GM04504 (cell line): Measurements from ENCODE around the gene NPL.

Experiments
- DNase-seq: peaks from one replicate; pipeline ENCODE4 v3.0.0-alpha.2; 2012; ENCODE audit warnings: low read depth

The NPL gene, protein sequence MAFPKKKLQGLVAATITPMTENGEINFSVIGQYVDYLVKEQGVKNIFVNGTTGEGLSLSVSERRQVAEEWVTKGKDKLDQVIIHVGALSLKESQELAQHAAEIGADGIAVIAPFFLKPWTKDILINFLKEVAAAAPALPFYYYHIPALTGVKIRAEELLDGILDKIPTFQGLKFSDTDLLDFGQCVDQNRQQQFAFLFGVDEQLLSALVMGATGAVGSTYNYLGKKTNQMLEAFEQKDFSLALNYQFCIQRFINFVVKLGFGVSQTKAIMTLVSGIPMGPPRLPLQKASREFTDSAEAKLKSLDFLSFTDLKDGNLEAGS

DNA sequence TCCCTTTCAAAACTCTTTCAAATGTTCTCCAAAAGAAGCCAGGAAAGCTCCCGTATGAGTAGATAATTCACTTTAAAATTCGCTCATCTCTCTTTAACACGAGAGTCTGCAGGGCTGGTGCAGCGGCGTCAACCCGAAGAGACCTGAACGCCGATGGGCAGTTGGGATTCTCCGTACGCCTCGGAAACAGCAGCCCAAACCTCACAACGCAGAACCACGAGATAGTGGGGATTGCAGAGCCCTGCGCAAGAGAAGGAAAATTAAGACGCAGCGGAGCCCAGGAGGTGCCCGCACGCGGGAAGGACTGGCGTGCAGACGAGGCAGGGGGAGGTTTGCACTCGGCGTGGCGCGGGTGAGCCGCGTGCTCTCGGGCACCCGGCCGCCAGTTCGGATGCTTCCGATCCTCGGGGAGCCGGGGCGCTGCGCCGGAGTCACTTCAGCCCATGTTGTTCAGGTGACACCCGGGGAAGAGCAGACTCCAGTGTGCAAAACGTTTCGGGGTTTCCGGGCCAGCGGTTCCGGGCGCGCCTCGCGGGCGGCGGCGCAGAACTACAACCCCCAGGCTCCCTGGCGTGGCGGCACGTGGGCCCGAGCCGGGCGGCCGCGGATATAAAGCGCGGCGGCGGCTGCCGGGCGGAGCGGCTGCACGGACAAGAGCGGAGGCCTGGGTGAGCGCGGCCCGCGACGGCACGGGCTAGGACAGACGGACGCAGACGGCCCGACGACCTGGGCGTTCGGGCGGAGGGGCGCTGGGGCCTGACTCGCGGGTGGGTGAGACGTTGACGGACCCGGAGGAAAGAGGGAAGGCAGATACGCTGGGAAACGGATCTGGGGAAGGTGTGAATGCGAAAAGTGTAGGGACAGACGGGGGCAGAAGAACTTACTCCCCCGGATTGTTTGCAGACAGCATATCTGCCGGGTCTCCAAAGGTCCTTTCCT lies at the start of gene NPL:
Gene NPL (plus strand): TSS at position 636 of the 939 bp plus-strand sequence. CDS start 4,599 bp downstream, outside the sequence.
- DNase-seq, result peak; percentile 30

- no peak for DNase-seq
Measured at GRCh38 chr1:182740120-182740519, 49.5 kb upstream of the NPL start.

DNA sequence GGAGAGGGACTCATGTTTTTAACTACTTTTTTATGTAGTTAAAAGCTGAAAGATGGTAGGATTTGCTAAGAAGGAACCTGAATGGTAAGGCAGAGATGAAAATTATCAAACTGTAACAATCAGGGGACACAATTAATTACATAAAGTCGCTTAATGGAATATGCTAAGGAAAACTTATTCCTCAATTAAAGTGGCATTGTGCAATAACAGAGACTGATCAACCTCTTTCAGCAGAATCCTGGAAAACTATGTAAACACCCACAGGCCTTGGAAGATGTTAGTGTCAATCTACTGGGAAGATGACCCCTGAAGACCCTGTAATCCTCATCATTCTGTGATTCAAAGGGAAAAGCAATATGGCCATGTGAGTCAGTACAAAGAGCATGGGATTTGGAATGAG lies 46.8 kb upstream of the NPL start:
- DNase-seq, result no peak

DNA sequence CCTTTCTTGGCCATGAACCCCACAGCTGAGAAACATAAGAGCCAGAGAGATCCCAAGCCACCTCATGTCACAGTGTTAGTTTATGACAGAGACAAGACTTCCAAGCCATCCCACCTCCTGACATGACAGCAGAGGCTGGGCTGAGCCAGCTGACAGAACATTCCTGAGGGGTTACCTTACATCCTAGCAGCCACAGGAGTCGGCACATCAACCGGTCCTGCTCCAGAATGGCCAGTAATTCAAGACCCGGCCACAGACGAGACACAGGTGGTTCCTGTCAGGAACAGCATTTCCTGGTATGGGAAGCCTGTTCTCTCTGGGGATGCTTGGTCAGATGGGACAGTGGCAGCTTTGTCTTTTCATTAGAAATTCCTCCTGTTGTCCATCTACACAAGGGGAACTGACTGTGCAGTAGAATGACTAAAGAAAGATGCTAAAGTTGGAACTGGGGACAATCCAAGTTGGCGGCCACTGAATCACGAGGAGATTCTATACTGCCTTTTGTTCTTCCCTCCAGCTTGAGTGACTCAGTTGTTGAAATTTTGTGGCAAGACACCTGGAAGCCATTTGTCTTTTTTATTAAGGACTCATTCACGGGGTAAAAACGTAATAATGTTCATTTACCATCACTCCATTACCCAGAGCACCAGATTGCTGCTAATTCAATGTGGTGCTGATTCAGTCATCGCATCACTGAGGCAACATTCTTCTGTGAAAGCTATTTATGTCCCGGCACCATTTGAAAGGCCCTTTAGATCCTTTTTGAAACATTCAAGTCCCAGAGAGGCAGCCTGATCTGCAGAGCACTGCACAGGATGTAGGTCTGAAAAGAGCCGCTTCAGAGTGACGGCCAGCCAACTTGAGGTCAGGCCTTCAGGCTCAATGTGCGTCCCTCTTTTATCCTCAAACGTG lies 37.2 kb upstream of the NPL start:
- peak; percentile 18 for DNase-seq

GRCh38 chr1:182754087-182754486 lies 35.5 kb upstream of the NPL start:
- no peak for DNase-seq

- no peak for DNase-seq
Measured at GRCh38 chr1:182754543-182755314, 34.8 kb upstream of the NPL start.

- DNase-seq, result no peak
Measured at GRCh38 chr1:182755632-182756031, 33.9 kb upstream of the NPL start.

DNA sequence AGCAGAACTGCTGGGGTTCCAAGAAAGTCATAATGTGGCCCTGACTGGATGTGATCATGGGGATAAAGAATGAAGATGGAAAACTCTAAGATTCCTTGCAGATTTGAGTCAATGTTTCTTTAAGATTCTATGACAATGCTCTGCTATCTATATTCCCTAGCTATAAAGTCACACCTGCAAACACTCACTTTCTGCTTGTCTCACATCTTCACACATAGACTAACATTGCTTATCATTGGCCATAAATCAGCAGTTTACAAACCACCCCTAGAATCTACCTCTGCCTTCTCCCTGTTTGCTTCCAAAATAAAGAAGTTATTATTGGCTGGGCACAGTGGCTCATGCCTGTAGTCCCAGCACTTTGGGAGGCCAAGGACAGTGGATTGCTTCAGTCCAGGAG lies 33.1 kb upstream of the NPL start:
- DNase-seq, result no peak

DNA sequence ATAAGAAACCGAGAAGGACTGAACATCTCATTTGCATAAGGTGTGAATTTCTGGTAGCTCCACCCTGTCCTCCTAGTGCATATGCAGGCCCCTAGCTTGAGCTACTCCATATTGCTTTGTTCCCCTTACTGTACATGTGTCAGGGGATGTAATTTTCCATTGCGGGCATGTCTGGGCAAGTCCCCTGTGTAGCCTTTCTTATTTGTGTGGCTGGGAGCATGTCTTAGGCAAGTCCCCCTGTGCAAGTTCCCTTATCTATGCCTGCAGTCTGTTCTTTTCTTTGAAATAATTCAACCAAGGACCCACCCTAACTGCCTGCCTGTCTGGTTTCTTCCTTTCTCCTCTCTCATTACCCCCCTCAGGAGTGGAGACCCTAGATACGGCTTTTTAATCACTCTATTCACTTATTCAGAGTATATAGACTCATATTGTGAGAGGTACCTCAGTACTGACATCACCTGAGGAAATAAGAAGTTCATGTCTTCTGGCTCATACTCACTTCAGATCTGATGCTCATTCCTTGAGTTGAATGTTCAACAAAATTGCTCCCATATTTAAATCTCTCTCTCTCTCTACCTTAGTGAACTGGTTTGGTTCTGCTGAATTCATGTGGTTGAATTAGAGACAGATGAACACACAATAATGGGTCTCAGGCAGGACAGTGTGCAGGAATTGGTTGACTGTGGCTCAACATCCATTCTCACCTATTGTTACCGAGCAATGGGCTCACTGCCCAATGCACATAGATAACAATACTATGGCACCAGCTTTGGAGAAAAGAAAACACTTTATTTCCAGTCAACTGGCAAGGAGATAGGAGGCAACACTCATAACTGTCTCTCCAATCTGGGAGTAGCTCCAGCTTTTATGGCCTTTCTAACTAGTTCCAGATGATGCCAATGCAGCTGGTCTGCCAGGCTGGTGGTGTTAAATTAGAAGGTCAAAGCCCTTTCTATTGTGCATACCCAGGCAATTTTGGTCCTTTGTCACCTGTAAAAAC lies 27.9 kb upstream of the NPL start:
- no peak for DNase-seq

DNA sequence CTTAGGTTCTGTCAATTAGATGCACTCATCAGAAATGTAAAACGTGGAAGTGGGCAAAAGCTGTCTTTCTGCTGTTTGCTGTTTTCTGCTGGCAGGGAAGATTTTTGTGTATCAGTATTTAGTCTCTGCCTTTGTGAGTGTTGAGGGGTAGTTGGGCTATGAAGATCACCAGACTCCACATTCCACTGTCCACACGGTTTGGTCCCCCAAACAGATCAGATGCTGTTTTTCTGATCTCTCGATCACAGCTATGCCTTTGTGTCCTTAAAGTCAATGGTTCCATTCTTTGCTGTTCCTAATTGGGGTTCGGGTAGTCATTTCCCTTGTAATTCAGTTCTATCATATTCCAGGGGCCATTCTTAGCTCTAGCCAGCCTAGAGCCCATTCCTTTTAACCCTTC lies 27.0 kb upstream of the NPL start:
- no peak for DNase-seq

- no peak for DNase-seq
Measured at GRCh38 chr1:182764029-182764727, 25.4 kb upstream of the NPL start.

DNA sequence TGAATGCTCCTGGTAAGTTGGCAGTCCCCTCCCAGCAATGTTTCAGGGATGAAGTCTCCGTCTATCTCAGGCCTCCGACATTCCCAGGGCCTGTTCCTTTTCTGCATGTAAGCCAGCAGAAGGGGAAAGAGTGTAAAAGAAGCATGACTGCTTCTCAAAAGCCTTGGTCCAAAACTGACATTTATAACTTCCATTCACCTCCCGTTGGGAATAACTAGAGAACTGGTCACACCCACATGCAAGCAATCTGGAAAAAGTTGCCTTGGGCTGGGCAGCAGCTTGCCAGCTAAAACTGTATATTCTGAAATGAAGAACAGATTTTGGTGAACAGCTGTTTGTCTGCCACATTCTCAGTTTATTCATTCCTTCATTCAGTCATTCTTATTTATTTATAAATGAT lies 24.2 kb upstream of the NPL start:
- no peak for DNase-seq

DNA sequence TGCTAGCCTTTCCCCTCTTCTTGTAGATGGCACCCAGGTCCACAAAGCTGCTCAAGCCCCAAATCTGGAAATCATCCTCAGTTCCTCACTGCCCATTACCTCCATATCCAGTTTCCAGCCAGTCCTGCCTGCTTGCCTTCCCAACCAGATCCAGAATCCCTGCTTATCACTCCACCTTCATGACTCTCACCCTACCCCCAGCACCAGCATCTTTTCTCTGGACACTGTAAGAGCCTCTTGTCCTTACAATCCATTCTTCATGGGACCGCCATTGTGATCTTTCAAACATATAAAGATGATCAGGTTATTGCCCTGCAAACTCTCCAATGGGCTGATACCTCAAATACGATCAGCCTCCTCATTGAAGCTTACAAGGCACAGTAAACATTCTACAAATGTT lies 23.5 kb upstream of the NPL start:
- DNase-seq, result no peak

DNA sequence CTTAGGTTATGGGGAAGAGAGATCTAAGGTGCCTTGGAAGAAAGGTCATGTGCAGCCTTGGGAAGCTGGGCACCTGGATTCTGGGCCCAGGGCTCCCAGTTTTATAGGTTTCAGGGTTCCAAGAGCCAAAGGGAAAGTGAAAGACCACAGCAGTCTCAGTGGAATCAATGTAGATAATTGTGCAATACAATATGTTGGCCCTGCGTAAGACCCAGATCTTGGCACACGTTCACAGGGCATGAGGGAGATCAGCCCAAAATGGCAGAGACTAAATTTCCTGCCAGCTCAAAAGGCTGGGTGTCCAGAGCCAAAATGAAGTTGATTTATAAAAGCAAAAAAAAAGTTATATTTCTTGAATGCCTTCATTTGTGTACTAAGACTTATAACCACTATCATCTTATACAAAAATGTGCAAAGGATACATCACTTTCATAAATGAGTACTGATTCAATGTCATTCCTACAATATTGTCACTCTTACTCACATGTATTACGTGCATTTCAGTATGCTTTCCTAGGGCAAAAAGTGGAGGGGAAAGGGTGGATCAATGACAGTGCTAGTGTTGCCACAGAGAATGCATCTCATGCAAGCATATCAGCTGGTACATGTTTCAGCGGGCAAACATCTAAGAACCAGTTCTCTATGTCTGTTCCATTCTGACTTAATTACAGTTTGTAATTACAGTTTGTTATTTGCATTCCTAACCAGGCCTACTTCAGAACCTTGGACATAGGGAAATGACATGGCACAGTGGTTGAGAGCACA lies 22.5 kb upstream of the NPL start:
- no peak for DNase-seq

DNA sequence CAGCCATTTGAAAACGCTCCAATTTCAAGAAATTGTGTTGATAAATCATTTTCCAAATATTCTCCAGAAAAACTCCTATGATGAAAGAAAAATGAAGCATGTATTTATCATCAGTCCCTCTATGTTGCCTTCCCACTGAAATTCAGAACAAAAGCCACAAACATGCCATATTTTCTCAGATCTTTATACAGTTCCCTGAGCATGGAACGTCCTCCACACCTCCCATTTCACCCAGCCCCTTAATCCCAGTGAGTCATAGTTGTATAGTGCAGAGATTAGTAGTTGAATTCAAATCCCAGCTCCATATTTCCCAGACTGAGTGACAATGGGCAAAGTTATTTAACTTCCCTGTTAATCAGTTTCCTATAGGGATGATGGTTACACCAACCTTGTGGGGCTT lies 20.6 kb upstream of the NPL start:
- DNase-seq, result no peak

- no peak for DNase-seq
Measured at GRCh38 chr1:182770232-182770631, 19.3 kb upstream of the NPL start.

GRCh38 chr1:182771187-182771984 lies 18.2 kb upstream of the NPL start:
- no peak for DNase-seq

DNA sequence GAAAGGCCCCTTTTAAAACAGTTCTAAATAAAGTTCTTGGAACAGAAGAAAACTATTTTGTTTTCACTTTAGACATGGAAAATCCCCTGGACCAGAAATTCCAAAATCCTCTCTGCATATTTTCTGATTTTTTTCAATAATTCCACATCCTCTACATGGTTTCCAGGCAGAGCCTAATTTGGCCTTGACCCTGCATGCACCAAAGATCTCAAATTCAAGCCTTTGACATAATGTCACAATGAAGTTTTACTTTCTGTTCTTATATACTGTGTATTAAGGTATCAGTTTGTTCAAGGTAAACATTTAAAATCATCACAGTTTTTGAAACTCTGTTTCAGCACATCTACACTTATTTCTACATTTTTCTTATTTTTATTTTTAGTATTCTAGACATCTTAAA lies 12.2 kb upstream of the NPL start:
- DNase-seq, result no peak
